ENCODE measurements around the gene SDK1.
"Not testable (repeated sequence)": the region's sequence is repeated elsewhere in the genome, so short reads cannot be mapped to it uniquely, and the experiment has no call there.

SDK1 gene

DNA sequence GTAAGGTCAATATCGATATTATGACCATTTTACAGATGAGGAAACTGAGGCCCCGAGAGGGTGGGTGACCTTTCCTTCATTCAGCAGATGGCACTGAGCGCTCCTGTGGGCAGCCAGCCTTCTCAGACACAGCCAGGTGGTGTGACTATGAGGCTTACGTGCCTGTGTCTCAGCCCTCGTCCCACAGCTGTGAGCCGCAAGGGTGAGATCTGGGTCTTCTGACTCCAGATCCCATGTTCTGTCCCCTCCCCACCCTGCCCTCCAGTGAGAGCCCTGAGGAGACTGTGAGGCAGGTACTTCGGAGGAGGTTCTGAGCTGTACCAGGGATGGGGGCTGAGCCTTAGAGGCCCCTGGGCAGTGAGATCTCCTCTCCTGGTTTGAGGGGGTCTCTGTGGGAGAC is 767.2 kb downstream of the SDK1 start:
- no peak for DNase-seq

DNA sequence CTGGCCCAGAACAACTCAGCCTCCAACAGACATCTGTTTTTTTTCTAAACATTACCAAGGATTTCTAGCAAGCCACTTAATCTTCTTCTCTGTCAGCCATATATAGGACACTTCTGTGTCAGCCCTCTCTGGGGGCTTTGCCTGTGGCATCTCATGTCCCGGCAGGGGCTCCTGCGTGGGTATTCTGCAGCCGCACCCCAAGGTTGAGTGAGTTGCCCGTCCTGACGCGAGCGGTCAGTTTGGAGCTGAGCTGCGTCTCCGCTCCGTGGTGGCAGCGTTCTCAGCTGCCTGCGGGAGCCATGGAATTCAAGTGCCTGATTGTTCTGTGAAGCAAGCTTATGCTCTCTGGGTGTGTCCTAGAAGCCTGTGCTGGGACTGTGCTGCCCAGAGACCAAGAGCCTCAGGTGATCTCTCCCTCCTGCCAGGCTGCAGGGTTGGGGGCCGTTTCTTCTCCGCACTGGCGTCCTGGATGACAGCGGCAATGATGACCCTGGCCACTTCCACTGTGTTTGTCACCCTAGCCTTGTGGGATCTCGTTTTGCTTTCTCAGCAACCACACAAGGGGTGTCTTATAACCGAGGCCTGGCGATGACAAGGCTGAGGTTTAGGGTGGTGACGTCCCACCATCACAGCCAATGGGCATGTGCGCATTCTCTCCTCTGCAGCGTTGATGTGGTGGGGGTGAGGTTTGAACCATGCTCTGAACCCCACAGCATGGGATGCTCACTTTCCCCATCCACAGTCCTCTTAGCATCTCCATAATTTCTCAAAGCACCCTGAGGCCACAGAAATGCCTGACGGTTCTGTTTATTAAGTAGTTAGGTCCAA is 768.4 kb downstream of the SDK1 start:
- no peak for DNase-seq

DNA sequence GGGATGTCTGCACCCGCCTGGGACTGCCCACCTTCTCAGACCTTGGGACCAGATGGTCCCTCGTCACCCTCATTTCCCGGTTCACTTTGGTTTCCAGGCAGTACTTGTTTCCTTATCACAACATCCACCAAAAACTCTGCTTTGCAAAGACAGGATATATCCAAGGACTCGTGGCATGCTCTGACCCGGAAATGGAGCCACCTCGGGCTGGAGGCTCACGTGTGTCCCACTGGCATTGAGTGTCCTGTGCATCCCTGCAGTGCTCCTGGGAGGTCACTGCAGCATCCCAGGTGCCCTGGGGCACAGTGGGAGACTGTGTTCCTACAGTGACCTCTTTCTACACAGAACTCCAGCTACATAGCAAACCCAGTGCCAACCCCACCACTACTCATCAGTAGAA is 769.2 kb downstream of the SDK1 start:
- DNase-seq: no peak

DNA sequence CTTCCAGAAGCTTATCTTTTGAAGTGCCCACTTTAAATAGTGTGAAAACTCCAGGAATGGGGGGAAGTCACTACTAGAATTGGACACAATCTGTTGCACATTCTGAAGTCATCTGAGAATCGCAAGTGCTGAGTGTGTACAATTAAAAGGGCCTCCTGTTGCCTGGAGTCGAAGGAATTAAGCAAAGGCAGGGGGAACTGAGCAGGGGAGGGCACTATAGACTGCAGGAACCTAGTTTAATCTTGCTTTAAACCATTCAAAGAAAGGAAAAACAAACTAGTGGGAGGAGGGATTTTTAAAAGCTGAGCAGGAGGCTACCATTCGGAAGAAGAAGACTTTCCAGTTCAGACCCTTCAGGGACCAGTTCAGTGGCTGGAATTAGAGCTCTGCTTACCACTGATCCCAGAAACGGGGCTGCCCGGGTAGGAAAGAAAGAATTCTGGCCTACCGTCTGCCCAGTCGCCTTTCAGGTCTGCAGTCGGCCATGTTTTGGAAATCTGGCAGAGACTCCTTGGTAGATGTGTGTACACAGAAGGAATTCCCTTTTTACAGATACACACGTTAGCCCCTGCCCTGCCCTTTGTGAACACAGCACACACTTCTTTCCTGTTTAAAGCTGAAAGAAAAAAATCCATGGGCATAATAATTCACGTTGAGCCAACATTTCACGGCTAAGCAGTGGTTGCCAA is 770.5 kb downstream of the SDK1 start:
- DNase-seq: no peak

DNA sequence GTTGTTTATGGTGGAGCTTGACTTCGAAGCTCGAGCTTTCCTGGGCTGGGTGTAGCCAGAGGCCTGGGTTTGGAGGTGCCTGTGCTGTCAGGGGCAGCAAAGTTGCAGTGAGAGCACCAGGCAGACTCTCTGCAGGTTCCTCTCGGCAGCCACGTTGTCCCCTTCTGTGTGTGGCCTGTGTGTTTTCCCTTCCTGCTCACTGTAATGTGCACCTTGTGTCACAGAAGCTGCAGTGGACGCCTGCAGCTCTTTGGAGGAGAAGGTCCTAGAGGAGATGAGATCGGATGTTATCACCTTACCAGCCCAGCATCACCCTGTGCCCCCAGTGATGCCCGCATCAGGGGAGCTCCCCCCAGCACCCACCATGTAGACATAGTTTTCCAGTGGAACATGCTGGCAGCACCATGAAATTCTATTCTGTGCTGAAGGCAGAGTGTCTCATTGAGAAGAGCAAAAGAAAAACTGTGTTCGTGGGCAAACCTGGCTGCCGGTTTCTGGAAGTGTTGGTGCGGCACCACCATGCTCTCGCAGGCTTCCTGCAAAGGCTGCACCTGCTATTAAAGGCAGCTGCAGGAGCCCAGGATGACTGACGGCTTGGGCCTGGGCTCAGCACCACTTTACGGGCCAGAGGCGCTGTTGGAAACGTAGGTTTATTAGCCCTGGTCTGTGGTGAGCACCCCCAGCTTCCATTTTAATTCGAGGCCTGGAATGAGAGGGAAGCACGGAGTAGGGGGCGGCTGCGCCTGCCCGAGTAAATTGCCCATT is 771.3 kb downstream of the SDK1 start:
- DNase-seq: no peak

DNA sequence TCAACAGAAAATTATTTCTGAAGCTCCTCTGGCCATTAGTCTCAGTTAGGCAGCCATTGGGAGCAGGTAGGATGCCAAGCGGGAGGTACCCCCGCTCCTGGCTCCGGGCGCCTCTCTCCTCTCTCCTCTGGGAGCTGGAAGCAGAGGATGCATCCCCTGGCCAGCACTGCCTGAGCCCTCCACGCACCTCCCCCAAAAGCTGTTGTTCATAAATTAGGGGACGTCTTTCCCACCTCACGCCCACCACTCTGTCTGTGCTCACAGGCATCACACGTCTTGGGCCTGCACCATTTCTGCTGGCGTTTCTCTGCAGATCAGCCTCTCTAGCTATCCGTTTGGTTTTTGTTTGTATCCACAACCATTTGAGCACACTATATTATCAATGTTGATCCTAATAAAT is 772.0 kb downstream of the SDK1 start:
- DNase-seq: no peak

DNA sequence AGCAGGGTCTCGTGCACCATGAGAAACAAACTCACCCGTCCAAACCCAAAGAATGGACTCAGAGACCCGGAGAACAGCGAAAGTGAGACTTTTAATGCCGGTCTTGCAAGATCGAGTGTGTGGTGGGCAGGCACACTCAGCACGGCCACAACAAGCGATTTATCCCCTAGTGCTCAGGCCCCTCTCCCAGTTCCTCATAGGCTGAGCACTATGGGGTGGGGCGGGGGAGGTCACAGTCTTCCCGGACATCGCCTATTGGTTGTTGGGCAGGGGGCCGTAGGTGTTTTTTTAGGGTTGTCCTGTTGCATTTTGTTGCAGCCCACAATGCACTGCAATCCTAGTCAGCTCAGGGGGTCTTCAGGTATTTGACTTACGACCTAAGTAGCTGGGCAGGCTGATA is 772.7 kb downstream of the SDK1 start:
- no peak for DNase-seq

DNA sequence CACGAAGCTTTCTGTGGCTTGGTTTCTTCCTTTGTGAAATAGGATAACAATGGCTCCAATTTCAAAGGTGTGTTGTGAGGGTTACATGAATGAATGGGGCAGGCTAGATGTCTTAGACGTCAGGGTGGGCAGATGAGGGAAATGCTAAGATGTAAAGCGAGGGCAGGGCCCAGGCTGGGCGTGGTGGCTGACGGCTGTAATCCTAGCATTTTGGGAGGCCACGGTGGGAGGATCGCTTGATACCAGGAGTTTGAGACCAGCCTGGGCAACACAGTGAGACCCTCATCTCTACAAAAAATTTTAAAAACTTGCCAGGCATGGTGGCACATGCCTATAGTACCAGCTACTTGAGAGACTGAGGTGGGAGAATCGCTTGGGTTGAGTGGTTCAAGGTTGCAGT is 773.4 kb downstream of the SDK1 start:
- DNase-seq: no peak

DNA sequence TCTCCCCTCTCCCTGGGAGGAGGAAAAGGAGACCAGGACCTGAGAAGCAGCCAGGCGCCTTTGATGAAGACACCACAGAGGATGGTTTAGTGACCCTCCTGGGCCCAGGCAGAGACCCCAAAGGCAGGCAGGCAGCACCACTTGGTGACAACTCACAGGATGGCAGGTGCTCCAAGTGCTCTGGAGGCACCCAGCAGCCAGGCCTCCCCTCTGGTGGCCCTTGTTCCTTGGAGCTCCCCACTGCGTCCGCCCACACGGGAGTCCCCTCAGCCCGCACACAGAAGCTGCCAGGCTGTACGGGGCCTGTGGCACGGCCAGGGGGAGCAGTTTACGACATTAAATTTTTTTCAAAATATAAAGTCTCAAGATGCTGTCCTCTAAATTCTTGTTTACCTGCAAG is 773.9 kb downstream of the SDK1 start:
- no peak for DNase-seq

DNA sequence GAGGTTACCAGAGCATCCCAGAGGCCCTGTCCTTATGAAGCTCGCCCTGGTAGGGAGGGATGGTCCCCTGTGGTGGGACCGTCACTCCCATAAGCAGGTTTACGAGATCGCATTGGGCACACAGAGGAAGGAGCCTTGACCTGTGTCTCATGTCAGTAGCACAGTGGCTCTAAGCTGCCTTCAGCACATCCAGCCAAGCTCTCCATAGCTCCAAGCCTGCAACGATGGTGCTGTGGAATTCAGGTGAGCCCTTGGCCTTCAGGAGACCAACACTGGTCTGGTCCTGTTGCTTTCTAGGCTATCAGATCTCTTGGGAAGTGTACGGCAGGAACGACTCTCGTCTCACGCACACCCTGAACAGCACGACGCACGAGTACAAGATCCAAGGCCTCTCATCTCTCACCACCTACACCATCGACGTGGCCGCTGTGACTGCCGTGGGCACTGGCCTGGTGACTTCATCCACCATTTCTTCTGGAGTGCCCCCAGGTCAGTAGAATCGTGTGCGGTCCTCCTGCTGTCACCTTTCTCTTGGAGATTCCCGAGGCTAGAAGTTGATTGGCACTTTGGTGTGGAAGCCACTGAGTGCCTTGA is 775.7 kb downstream of the SDK1 start:
- DNase-seq: no peak

DNA sequence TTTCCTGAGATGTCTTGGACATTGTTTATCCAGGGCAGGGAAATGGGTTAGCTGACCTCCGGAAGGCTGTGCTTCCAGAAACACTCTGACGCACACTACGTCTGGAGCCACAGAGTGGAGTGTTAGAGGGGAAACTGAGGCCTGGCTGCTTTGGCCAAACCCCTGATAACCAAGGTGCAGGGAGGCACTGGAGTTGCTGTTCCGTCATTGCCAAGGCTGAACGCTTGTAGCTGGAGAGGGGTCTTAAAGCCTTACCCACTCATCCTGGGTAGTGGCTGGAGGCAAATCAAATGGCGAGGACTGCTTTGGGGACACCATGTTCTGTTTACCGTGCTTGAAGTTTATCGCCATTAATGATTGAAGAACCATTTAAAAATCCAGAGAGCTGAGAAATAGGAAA is 776.9 kb downstream of the SDK1 start:
- no peak for DNase-seq

DNA sequence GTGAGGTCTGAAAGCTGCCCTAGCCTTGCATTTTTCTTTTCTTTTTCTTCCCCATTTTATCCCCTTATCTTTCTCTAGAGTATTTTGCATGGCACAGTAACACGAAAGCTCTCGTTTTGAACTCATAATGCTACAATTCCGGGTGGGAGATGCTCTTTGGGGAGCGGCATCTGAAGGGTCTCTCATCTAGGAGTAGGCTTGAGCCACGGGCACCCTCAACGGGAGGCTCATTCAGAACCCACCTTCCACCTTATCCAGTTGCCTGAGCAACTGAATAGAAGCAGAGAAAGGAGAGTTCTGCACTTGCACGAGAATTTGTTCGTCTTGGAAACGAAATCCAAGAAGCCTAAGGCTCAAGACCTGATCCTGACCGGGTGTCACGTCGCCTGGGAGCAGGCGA is 777.5 kb downstream of the SDK1 start:
- DNase-seq: no peak

DNA sequence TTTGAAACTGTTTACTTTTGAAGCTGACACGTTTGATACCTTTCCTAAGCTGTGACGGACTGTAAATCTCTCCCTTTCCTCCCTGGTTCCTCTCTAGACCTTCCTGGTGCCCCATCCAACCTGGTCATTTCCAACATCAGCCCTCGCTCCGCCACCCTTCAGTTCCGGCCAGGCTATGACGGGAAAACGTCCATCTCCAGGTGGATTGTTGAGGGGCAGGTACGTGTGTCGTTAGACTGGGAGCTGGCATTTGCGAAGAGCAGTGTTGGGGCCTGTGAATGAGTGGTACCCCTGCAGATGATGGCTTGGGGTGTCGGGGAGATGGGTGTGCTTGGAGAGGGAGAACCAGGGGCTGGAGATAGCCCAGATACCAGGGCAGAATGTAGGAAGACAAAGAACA is 778.3 kb downstream of the SDK1 start:
- no peak for DNase-seq

DNA sequence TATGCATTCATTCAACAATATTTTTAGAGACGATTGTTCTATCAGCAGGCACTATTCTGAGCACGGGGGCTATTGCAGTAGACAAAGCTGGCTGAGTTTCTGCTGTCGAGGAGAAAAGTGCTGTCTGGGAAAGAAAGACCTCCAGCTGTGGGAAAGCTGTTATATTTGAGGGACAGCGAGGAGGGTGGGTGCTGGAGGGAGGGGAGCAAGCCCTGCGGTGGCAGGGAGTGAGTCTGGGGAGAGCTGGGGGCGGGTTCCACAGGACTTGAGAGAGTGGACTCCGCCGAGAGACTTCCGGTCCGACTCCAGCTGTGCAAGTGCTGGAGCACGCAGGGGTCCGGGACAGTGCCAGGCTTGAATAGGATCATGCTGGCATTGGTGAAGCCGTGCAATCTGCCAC is 778.9 kb downstream of the SDK1 start:
- no peak for DNase-seq

DNA sequence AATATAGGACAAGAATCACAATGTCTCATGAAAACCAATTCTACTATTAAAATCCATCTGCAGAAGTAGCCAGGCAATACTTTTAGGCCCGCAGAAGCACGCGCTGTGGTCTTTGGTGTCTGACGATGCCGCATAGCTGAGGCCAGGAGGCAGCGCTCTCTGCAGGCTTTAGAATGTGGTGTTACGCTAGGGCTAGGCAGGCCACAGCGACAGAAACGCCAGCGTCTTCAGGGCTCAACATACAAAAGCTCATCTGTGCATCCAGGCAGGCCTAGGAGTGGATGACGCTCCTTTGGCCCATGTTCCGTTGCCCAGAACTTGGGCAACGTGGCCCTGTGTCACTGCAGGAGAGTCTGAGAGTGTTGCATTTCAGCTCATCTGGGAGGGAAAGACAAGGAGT is 779.9 kb downstream of the SDK1 start:
- no peak for DNase-seq

DNA sequence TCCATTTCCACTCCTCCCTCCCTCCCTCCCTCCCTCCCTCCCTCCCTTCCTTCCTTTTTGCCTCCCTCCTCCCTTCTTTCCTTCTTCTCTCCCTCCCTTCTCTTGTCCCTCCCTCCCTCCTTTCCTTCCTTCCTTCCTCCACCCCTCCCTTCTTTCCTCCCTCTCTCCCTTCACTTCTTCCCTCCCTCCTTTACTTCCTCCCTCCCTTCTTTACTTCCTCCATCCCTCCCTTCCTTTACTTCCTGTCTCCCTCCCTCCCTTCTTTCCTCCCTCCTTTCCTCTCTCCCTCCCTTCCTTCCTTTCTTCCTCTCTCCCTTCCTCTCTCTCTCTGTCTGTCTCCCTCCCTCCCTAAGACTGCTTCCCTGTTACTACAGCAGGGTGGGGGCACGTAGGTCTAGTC is 782.5 kb downstream of the SDK1 start:
- no peak for DNase-seq

DNA sequence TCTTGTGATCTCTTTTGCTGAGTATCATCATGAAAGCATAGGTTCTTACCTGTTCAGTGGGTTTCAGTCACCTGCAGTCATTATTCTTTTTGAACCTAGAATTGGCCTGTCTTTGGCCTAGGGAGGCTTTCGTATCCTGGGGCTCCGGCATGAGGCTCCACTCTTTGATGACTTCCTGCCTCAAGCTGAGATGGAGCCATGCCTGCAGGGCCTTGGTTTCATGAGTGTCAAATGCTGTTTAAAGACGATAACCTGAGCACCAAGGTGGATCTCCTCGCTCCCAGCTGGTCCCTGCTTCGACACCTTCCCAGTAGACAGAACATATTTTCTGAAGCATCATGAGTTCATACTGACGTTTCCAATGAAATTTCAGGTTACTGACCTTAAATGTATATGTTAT is 783.2 kb downstream of the SDK1 start:
- DNase-seq: no peak

DNA sequence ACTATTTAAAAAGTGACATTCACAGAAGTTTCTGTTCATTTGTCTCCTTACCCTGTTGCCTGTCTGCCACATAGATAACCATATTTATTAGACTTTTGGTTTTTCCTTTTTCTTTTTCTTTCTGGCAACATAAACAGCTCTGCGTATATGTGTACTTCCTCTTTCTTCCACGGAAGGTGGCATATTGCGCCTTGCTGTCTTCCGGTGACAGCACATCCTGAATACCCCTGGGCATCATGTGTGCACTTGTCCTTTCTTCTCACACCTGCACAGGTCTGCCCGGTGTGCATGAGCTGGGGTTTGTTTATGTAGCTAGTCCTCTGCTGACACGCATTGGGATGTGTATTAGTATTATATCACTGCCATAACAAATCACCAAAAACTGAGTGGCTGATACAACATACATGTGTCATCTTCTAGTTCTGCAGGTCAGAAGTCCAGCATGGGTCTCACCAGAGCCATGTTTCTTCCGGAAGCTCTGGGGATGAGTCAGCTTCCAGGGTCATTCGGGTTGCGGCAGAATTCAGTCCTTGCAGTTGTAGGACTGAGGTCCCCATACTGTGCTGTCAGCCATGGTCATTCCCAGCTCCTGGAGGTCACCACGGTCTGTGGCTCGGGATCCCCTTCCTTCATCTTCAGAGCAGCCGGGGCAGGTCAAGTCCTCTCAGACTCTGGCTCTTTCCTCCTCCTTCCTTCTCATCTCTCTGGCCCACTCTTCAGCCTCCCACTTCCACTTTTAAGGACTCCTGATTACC is 785.1 kb downstream of the SDK1 start:
- no peak for DNase-seq

DNA sequence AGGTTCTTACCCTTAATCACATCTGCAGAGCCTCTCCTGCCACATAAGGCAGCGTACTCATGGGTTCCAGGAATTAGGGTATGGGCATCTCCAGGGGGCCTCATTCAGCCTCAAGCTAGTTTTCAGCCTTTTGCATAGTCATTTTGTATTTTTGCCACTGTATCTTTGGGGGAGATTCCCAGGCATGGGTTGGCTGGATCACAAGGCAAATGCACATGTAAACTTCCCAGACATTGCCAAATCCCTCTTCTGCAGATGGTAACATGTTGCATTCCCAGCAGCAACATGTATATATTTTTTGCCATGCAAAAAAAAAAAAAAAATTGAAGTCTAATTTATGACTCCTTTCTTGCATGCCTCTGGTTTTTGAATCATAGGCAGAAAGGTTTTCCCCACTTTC is 785.7 kb downstream of the SDK1 start:
- no peak for DNase-seq

DNA sequence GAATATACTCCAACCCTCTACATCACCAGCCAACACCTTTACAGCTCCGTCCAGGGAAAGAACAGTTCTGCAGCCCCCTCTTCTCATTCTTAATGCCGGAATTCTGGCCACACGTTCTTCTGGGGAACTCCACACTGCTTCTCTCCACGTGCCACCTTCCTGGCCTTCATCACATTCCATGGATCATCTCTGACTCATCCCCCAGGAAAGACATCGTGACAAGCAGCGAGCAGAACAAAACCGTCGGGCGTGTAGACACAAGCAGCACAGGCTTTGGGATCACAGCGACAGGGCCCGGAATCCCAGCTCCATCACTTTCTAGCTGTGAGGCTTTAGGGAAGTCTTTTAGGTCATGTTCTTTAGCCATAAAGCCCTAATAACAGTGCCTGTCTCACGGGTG is 790.7 kb downstream of the SDK1 start:
- no peak for DNase-seq

DNA sequence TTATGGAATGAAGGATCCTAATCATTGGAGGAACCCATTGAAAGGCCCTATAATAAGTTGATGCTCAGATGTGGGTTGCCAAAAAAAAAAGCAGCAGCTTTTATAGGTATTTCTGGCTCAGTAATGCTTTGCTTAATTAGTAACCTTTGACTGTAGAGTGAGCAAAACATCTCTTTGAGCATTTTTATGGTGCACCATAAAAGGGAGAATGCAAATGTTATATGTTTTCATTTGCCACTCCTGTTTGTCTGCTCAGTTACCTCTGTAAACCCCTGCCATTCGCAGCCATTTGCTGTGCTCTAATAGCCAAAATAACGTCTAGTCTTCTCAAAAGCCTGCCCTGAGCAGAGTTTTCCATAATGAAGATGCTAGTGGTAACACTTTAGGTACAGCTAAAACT is 792.0 kb downstream of the SDK1 start:
- no peak for DNase-seq

DNA sequence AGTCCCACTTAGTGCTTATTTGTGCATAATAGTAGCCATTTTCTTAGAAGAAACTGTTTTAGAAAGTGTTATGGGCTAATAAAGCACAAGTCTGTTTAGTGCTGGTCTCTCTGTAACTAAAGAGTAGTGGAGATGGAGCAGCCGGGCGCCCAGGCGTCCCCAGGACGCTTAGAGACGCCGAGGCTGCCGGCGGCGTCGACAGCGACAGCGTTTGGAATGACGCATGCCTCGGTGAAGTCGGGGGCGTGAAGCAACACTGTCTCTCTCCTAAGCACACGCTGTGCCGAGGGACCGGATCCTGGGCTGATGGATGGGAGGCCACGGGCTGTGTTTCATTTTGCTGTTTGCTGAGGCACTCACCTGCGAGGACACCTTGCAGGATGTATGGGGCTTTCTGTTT is 792.4 kb downstream of the SDK1 start:
- no peak for DNase-seq

DNA sequence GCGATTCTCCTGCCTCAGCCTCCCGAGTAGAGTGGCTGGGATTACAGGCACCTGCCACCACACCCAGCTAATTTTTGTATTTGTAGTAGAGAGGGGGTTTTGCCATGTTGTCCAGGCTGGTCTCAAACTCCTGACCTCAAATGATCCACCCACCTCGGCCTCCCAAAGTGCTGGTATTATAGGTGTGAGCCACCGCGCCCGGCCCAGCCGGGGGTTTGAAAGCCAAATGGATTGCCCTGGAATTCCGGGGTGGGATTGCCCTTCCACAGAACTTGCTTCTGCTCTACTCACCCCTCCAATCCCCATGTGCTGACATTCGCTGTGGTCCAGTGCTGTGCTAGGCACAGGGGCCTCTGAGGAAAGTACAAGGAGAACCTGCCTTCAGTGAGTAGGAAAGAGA is 793.1 kb downstream of the SDK1 start:
- DNase-seq: not testable (repeated sequence)

Measured in AML-193 (cell line).